Mesangial cell (primary cell): ENCODE measurements around the gene CD200. TPM values are rescaled to one million over a fixed set of nuclear protein-coding genes. Genes with fewer than 3 reads are reported as not detected.

ENCODE experiments used
- total RNA-seq: library from RNA; depleted of rRNA; stranded (reverse); fragments of >200 nt; gene quantifications from 2 replicates; pipeline ENCODE4 v1.2.3, GENCODE V29; 2015

The CD200 gene, protein sequence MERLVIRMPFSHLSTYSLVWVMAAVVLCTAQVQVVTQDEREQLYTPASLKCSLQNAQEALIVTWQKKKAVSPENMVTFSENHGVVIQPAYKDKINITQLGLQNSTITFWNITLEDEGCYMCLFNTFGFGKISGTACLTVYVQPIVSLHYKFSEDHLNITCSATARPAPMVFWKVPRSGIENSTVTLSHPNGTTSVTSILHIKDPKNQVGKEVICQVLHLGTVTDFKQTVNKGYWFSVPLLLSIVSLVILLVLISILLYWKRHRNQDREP
- 7.0 and 27.0 TPM in 2 replicates for total RNA-seq

DNA sequence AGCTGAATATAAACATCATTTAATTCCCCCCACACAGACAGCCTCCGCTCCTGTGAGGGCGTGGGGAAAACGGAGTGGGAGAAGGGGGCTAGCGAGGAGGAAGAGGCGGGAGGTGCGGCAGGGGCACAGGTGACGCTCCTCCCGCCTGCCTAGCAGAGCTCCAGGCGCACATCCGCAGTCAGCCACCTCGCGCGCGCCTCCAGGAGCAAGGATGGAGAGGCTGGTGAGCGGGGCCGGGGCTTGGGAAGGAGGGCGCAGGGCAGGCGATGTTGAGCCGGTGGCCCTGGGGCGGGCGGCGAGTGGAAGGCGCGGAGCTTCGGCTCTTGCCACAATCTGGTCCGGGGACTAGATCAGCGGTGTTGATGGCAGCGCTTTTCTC lies at the start of gene CD200:
Gene CD200 (plus strand): TSS at position 155 of the 379 bp plus-strand sequence. CDS start 57 bp downstream, at position 212.

DNA sequence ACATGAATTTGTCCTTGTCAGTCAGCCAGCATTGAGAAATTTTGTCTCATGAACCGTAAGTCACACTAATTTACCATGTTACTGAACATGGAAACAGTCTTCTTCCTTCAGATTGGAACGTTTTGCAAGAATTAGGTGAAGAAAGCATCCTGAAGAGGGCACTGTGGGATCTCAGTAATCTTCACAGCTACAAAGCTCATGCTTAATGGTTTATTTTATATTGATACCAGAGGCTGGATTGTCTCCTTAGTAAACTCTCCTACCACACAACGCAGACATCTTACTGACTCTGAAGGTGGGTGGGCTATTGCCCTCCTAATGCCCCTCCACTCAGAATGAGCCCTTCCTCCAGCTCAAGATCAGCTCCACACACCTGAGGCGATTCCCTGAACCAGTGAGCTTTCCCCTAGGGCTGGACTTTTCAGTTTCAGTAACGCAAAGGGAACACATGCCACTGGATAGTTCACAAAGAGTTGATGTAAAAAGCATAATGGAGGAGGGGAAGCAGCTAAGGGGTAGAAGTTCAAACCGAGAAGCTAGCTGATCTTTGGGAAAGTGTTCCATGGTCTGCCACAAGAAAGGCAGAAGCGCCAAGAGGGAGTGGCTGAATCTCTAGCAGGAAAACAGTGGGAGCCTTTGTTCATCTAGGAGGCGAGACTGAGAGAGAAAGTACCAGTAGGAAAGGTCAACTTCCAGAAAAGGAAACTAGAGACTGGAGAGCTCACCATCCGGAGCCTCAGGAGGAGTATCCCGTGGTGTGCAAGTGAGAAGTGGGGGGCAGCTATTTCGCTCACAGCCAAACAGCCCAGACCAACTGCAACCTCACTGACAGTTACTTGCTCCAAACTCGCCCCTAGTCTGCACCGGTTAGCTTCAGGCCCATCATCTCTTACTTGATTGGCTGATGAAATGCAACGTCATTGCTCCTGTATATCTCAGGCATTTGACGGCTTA lies 39.3 kb upstream of the CD200 start, which contains the start of gene SLC9C1:
Gene SLC9C1 (minus strand): TSS at position 849 of the 954 bp plus-strand sequence. CDS start 7,425 bp downstream, outside the sequence.

Other genes starting within 250 kb of the CD200 start
- 13.1 and 15.0 TPM in 2 replicates for gene C3orf52, start 246.8 kb upstream of the CD200 start, total RNA-seq
- not detected in 2 replicates for gene GCSAM, start 199.9 kb upstream of the CD200 start, total RNA-seq
- not detected in 2 replicates for gene SLC9C1, start 38.9 kb upstream of the CD200 start, total RNA-seq
- not detected in 2 replicates for gene BTLA, start 166.3 kb downstream of the CD200 start, total RNA-seq
- gene ATG3, start 228.8 kb downstream of the CD200 start, total RNA-seq, result 29.9 and 54.4 TPM in 2 replicates
- gene SLC35A5, start 228.9 kb downstream of the CD200 start, total RNA-seq, result 14.8 and 25.5 TPM in 2 replicates